ENCODE measurements around the gene EYA2. TPM values are rescaled to one million over a fixed set of nuclear protein-coding genes. Genes with fewer than 3 reads are reported as not detected.
"Not testable (repeated sequence)": the region's sequence is repeated elsewhere in the genome, so short reads cannot be mapped to it uniquely, and the experiment has no call there.

The EYA2 gene
- total RNA-seq, 2 experiments from 2014 or later = not detected

DNA sequence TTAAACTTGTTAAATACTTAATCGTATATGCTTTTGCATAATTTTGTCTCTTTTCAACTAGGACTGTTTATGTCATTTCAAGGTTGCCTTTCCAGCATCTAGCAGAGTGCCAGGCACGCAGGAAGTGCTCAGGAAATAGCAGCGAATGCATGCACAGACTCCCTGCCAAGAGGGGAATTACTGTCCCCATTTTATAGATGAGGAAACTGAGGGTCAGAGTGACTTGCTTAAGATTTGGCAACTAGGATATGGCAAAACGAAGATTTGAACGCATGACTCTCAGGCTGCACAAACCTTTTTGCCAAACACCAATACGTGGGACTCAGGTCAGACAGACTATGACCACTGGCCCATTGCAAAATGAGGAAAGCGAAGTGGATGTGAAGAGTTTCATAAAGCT, 22.5 kb downstream of the EYA2 start:
- Mint-ChIP-seq H3K27me3 (peaks cover 18% of the 10 kb centered on the region), H3K4me3 (no peak overlapping the region), H3K36me3 (ENCODE audit: low read depth) (no peaks in the 10 kb centered on the region), H3K27ac (no peak overlapping the region), H3K4me1 (no peaks in the 10 kb centered on the region), H3K9me3 (ENCODE audit: low read depth) (no peaks in the 10 kb centered on the region)
- ATAC-seq (no peak), DNase-seq (no peak)
- POLR2A ChIA-PET = no interaction called here
- CTCF ChIA-PET = no interaction called here
- intact Hi-C loops (cut with DNase I, micrococcal nuclease) = no loop called here

DNA sequence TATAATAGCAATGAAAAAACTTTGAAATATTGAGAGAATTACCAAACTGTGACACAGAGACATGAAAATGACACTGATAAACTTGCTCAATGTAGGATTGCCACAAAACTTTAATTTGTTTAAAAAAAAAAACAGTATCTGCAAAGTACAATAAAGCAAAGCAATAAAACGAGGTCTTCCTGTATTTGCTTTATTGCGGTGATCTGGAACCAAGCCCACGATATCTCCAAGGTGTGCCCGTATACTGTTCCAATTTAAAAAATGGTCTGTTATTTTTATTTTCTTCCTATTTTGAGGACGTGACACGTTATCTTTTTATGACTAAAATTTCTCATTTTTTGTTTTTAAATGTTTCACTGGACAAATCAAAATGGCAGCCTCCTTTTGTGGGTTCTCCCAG, 25.5 kb downstream of the EYA2 start:
- Mint-ChIP-seq H3K4me1 (no peaks in the 10 kb centered on the region), H3K27me3 (peaks cover 19% of the 10 kb centered on the region), H3K4me3 (no peak overlapping the region), H3K27ac (no peak overlapping the region), H3K9me3 (ENCODE audit: low read depth) (no peaks in the 10 kb centered on the region), H3K36me3 (ENCODE audit: low read depth) (no peaks in the 10 kb centered on the region)
- ChIA-PET CTCF (no interaction called here), POLR2A (no interaction called here)
- intact Hi-C loops (cut with DNase I, micrococcal nuclease) = no loop called here
- ATAC-seq (no peak), DNase-seq (no peak)

DNA sequence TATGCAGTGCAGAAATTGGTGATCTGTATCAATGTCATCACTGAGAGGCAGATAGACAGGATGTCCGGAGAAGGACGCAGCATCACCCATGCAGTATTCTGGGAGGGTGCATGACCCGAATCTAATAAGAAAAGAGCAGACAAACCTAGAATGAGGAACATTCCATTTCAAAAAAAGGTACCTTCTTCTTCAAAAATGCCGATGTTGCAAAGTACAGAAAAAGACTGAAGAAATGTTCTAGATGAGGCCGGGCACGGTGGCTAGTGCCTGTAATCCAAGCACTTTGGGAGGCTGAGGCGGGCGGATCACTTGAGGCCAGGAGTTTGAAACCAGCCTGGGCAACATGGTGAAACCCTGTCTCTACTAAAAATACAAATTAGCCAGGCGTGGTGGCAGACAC, 28.2 kb downstream of the EYA2 start:
- H3K27ac Mint-ChIP-seq; intact Hi-C loops (cut with DNase I, micrococcal nuclease); H3K36me3 Mint-ChIP-seq (ENCODE audit: low read depth); ATAC-seq; H3K9me3 Mint-ChIP-seq (ENCODE audit: low read depth); DNase-seq; CTCF ChIA-PET; H3K4me1 Mint-ChIP-seq; POLR2A ChIA-PET; H3K4me3 Mint-ChIP-seq: not testable (repeated sequence)
- H3K27me3 Mint-ChIP-seq = peaks cover 12% of the 10 kb centered on the region

DNA sequence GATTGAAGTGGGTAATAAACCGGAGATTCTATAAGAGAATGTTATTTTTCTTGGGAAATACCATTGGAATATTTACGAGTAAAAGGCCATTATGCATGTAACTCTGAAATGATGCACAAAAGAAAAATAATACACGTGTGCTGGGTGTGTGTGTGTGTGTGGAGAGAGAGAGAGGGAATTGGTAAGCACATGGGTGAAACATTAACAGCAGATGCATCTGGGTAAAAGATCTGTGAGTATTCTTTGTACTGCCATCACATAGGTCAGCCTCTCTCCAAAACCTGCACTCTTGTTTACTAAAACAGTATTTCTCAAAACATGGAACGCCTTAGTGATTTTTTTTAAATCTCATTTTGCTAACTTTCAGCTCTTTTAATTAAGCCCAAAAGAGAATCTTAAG, 28.9 kb downstream of the EYA2 start:
- no peaks in the 10 kb centered on the region for H3K36me3 Mint-ChIP-seq (ENCODE audit: low read depth)
- intact Hi-C loops (cut with DNase I, micrococcal nuclease) = no loop called here
- ChIA-PET CTCF (no interaction called here), POLR2A (no interaction called here)
- peaks cover 12% of the 10 kb centered on the region for H3K27me3 Mint-ChIP-seq
- H3K27ac Mint-ChIP-seq = no peak overlapping the region
- ATAC-seq = no peak
- no peak for DNase-seq
- H3K9me3 Mint-ChIP-seq (ENCODE audit: low read depth) = no peaks in the 10 kb centered on the region
- H3K4me1 Mint-ChIP-seq = no peaks in the 10 kb centered on the region
- no peak overlapping the region for H3K4me3 Mint-ChIP-seq

DNA sequence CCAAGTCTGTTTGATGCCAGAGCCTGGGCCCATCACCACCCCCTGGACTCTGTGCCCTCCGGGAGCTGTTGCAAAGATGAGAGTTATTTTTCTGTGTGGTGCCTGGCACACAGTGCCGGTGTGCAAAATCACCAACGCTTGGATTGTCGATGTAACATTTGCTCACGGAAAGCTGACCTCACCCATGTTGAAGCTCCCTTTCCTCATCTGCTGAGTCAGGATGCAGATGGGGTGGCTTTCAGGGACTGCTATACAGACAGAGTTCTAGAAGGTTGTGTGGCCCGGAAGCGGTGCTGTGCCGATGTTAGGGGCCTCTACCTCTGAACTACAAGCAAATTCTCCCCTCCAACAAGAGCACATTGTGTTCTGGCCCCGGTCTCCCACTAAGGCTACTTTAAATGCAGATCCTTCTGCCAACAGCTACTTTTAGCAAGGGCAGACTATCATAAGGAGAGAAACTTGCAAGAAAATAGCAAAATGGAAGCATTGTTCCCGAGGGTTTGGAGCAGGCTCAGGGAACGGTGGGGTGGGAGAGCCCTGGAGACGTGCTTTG, 34.0 kb downstream of the EYA2 start:
- ChIA-PET CTCF (no interaction called here), POLR2A (no interaction called here)
- intact Hi-C loops (cut with DNase I, micrococcal nuclease) = no loop called here
- Mint-ChIP-seq H3K4me3 (no peak overlapping the region), H3K27ac (no peak overlapping the region), H3K4me1 (no peaks in the 10 kb centered on the region), H3K27me3 (peaks cover 8% of the 10 kb centered on the region), H3K9me3 (ENCODE audit: low read depth) (no peaks in the 10 kb centered on the region), H3K36me3 (ENCODE audit: low read depth) (no peaks in the 10 kb centered on the region)
- ATAC-seq = no peak
- no peak for DNase-seq

DNA sequence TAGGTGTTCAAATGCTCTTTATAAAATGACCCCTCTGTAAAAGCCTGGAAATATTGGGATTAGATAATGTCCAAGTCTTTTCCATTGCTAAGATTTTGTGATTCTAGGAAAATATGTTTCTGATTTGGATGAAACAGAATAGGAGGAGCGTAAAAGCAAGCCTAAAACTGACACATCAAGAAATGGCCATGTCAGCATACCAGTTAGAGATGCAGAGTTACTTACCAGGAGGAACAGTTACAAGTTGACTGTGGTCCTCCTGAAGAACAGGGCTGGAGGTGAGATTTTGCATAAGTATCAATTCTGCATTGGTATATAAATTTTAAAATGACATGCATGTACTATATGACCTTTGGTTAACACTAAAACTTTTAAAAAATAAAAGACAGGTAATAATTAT, 35.3 kb downstream of the EYA2 start:
- Mint-ChIP-seq H3K4me1 (no peaks in the 10 kb centered on the region), H3K27ac (no peak overlapping the region), H3K27me3 (peaks cover 9% of the 10 kb centered on the region), H3K4me3 (no peak overlapping the region), H3K9me3 (ENCODE audit: low read depth) (no peaks in the 10 kb centered on the region), H3K36me3 (ENCODE audit: low read depth) (no peaks in the 10 kb centered on the region)
- ChIA-PET POLR2A (no interaction called here), CTCF (interaction anchor here (0.6 kb wide), 1 partner anchor 39 kb away, joined by 4 read pairs; no protein-coding TSS in a partner anchor)
- ATAC-seq (no peak), DNase-seq (no peak)
- intact Hi-C loops (cut with DNase I, micrococcal nuclease) = no loop called here

DNA sequence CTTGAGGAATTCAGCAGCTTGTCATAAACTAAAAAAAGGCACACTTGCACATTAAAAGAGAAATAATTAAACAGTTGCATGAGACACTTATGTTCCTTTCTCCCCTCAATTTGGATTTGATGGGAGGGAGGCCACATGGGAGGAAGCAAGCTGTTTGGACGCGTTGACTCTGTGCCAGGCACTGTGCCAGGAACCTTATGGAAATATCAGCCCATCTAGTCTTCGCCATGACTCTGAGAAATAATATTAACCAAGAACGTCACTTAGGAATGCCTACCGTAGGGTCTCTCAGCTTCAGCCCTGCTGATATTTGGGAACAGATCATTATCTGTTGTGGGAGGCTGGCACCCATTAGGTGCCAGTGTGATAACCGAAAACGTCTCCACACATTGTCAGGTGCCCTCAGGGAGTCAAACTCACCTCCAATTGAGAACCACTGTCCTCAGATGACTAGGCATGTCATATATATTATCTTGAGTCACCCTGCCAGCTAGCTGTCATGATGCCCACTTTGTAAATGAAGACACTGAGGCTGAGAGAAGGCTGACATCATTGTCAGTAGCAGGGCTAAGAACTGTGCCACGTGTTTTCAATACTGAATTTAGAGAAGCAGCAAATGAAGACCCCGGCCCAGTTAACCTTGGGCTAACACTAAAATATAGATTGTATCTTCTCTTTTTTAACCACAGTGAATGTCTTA, 36.1 kb downstream of the EYA2 start:
- Mint-ChIP-seq H3K9me3 (ENCODE audit: low read depth) (no peaks in the 10 kb centered on the region), H3K36me3 (ENCODE audit: low read depth) (no peaks in the 10 kb centered on the region), H3K27me3 (peaks cover 8% of the 10 kb centered on the region), H3K27ac (no peak overlapping the region), H3K4me3 (no peak overlapping the region), H3K4me1 (no peaks in the 10 kb centered on the region)
- ATAC-seq (no peak), DNase-seq (no peak)
- POLR2A ChIA-PET = no interaction called here
- intact Hi-C loops (cut with DNase I, micrococcal nuclease) = no loop called here
- CTCF ChIA-PET = interaction anchor here (0.6 kb wide), 1 partner anchor 38 kb away, joined by 4 read pairs; no protein-coding TSS in a partner anchor

DNA sequence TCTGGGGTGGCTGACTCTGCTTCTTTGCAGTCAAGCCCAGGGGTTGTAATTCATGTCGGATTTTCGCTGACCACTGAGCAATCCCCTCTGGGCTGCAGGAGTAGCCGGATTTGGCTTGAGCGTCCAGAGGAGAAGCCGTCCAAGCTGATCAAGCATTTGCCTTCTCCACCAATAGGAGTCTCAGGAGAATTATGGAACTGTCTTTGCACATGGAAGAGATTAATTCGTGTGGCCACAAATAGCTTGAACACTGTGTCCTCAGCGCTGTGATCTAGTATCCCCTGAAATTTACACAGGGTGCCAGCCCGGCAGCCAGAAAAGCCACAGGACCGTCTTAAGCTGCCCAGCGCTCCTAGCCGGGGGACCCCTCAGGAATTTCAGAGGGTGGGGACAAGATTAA, 37.1 kb downstream of the EYA2 start:
- H3K4me1 Mint-ChIP-seq = no peaks in the 10 kb centered on the region
- ChIA-PET POLR2A (no interaction called here), CTCF (interaction anchor here (1.6 kb wide), 1 partner anchor 22 kb away, joined by 3 read pairs; no protein-coding TSS in a partner anchor)
- no peaks in the 10 kb centered on the region for H3K36me3 Mint-ChIP-seq (ENCODE audit: low read depth)
- H3K4me3 Mint-ChIP-seq = no peak overlapping the region
- no peak for DNase-seq
- no peaks in the 10 kb centered on the region for H3K9me3 Mint-ChIP-seq (ENCODE audit: low read depth)
- intact Hi-C loops (cut with DNase I, micrococcal nuclease) = no loop called here
- peaks cover 8% of the 10 kb centered on the region for H3K27me3 Mint-ChIP-seq
- H3K27ac Mint-ChIP-seq = no peak overlapping the region
- ATAC-seq = no peak

DNA sequence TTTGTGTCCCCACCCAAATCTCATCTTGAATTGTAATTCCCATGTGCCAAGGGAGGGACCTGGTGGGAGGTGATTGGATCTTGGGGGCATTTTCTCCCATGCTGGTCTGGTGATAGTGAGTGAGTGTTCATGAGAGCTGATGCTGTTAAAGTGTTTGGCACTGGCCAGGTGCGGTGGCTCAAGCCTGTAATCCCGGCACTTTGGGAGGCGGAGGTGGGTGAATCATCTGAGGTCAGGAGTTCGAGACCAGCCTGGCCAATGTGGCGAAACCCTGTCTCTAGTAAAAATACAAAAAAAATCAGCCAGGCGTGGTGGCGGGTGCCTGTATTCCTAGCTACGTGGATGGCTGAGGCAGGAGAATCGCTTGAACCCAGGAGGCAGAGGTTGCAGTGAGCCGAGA, 37.8 kb downstream of the EYA2 start:
- H3K27me3 Mint-ChIP-seq; POLR2A ChIA-PET; H3K4me3 Mint-ChIP-seq; H3K4me1 Mint-ChIP-seq; H3K9me3 Mint-ChIP-seq (ENCODE audit: low read depth); H3K36me3 Mint-ChIP-seq (ENCODE audit: low read depth); DNase-seq; ATAC-seq; intact Hi-C loops (cut with DNase I, micrococcal nuclease); H3K27ac Mint-ChIP-seq: not testable (repeated sequence)
- CTCF ChIA-PET = interaction anchor here (1.6 kb wide), 1 partner anchor 21 kb away, joined by 3 read pairs; no protein-coding TSS in a partner anchor

DNA sequence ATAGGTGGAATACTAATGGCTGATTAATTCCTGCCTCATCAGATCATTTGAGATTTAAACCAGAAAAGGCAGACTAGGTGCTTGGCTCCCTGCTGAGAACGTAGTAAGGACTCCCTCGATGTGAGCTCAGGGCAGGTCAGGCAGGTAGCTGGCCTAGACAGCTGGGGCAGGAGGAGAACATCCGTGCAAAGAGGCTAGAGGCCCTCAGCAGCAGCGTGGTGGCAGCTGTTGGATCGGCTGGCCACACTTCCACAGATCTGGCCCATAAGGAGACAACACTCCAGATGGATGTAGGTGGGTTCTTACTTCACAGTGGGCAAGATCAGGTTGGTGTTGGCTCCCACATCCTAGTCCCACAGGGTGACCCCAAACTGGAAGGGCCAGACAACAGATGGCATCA, 38.5 kb downstream of the EYA2 start:
- H3K4me3 Mint-ChIP-seq = no peak overlapping the region

DNA sequence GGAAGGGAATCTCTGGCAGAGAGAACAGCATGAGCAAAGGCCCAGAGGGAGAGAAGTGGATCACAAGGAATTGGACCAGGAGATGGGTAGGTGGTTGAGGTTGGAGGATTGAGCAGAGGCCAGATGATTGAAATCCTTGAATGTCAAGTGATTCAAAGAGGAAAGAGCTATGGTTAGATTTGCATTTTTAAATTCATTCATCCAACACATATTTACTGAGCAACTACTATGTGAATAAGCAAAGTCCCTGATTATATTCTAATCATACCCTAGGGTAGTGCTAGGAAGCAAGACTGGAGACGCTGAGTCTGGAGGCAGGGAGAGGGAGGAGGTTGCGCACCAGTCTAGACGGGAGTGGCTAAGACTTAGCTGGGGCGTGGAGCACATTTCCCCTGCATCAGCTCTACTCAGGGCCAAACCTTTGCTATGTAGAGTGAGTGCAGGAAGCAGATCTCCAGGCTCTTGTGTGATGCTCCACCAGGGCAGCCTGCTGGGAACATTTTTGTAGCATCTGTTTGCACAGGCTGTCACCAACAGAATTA, 40.2 kb downstream of the EYA2 start:
- H3K4me1 Mint-ChIP-seq = no peaks in the 10 kb centered on the region
- H3K27me3 Mint-ChIP-seq = peaks cover 10% of the 10 kb centered on the region
- intact Hi-C loops (cut with DNase I, micrococcal nuclease) = no loop called here
- H3K9me3 Mint-ChIP-seq (ENCODE audit: low read depth) = no peaks in the 10 kb centered on the region
- ATAC-seq (no peak), DNase-seq (no peak)
- H3K27ac Mint-ChIP-seq = no peak overlapping the region
- ChIA-PET CTCF (no interaction called here), POLR2A (interaction anchor here (0.7 kb wide), 1 partner anchor 1259 kb away, joined by 3 read pairs; no protein-coding TSS in a partner anchor)
- H3K4me3 Mint-ChIP-seq = no peak overlapping the region
- no peaks in the 10 kb centered on the region for H3K36me3 Mint-ChIP-seq (ENCODE audit: low read depth)

More for the DNA sequence above, 38.5 kb downstream of the EYA2 start:
- DNase-seq = no peak
- intact Hi-C loops (cut with DNase I, micrococcal nuclease) = no loop called here
- H3K27ac Mint-ChIP-seq = no peak overlapping the region
- peaks cover 10% of the 10 kb centered on the region for H3K27me3 Mint-ChIP-seq
- ChIA-PET CTCF (interaction anchor here (1.6 kb wide), 1 partner anchor 21 kb away, joined by 3 read pairs; no protein-coding TSS in a partner anchor), POLR2A (no interaction called here)
- H3K36me3 Mint-ChIP-seq (ENCODE audit: low read depth) = no peaks in the 10 kb centered on the region
- no peaks in the 10 kb centered on the region for H3K9me3 Mint-ChIP-seq (ENCODE audit: low read depth)
- ATAC-seq = no peak
- no peaks in the 10 kb centered on the region for H3K4me1 Mint-ChIP-seq

DNA sequence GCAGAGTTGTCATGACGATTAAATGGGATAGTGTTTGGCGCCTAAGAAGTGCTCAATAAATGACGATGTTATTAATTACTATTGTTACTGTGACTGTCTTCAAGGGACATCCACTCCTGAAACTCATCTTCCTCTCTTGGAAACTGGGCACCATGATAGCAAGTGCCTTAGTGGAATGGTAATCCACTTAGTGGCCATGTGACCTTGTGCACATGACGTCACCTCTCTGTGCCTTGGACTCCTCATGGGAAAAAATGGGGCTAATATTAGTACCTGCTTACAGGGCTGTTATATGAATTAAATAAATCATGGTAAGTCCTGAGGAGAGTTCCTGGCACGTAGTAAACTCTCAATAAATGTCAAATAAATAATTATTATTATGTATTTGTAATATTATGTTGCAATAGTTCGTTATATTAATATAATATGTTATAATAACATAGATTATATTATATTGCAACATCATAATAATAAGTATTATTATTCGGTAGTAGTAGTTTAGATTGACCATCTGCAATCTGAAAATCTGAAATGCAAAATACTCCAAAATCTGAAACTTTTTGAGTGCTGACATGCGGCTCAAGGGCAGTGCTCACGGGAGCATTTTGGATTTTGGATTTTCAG, 40.9 kb downstream of the EYA2 start:
- H3K4me3 Mint-ChIP-seq = no peak overlapping the region
- H3K27ac Mint-ChIP-seq = no peak overlapping the region
- H3K4me1 Mint-ChIP-seq = no peaks in the 10 kb centered on the region
- CTCF ChIA-PET = no interaction called here
- no peaks in the 10 kb centered on the region for H3K36me3 Mint-ChIP-seq (ENCODE audit: low read depth)
- DNase-seq (no peak), ATAC-seq (no peak)
- intact Hi-C loops (cut with DNase I, micrococcal nuclease) = no loop called here
- POLR2A ChIA-PET = no interaction called here
- H3K27me3 Mint-ChIP-seq = peaks cover 10% of the 10 kb centered on the region
- H3K9me3 Mint-ChIP-seq (ENCODE audit: low read depth) = no peaks in the 10 kb centered on the region

Data from activated CD4-positive, alpha-beta T cell treated with anti-CD3 and anti-CD28 coated beads for 36 hours (primary cell).